Testis (tissue), 2 donors: ENCODE data around the gene TBC1D1.

Experiments used
- CTCF ChIP-seq, 3 experiments: fragments of 450-650 bp in 2 of 3; fragments of 200-600 bp in 1 of 3; sonication (generic) in 1 of 3; IDR thresholded peaks; one replicate each; pipeline ENCODE4 v1.5.1; 2016 to 2019; ENCODE audit warnings: antibody characterized with exemption in 3 of 3, mild to moderate bottlenecking in 2 of 3, moderate library complexity in 1 of 3
- POLR2A ChIP-seq: fragments of 450-650 bp; IDR thresholded peaks from one replicate; pipeline ENCODE4 v1.6.1; 2017; ENCODE audit warnings: antibody characterized with exemption, mild to moderate bottlenecking, moderate library complexity

- TF ChIP-seq CTCF (IDR thresholded peaks at IDR 0.05) = no peak
- no peak for TF ChIP-seq POLR2A
These were observed 287.6 kb downstream of the TBC1D1 start for GRCh38 chr4:38178392-38178995.
